ENCODE results near the gene DLGAP4. TPM values are rescaled to one million over a fixed set of nuclear protein-coding genes. Genes with fewer than 3 reads are reported as not detected.

The DLGAP4 gene
- total and polyA plus RNA-seq, 9 of the 15 experiments (the other 6 are each of a cell fraction or from before 2014, with no cell fraction given): 0.31 to 34.1 (median 4.5) TPM

GRCh38 chr20:36504295-36504694, 198.2 kb downstream of the DLGAP4 start:
- FAIRE-seq: no peak
- intact Hi-C loops (cut with micrococcal nuclease): no loop called here

More at GRCh38 chr20:36504295-36504694, 198.2 kb downstream of the DLGAP4 start:
- H3K9ac ChIP-seq (ENCODE audit: insufficient read depth in 1 of 2, low read depth in 2 of 2, low read length in 2 of 2): no peak overlapping the region
- BruUV-seq (replicated peaks): no TSS peak
- H2AFZ ChIP-seq (ENCODE audit: low read depth, low read length): no peak overlapping the region
- no peaks in the 10 kb centered on the region for H4K20me1 ChIP-seq (replicated peaks; ENCODE audit: control insufficient read depth, insufficient read depth, low read length)
- H3K27ac ChIP-seq (ENCODE audit: extremely low read depth, low read depth, low read length): no peak overlapping the region
- H3K9me1 ChIP-seq (ENCODE audit: control insufficient read depth, insufficient read depth, low read length): no peaks in the 10 kb centered on the region
- WGBS (ENCODE audit: insufficient coverage, low coverage, missing lambda C conversion rate): 67% methylated on average over 4 of the region's 4 CpGs
- ChIA-PET CTCF (ENCODE audit: low intra/inter-chr PET ratio) (no interaction called here), POLR2A (no interaction called here)
- DNase-seq (ENCODE audit: extremely low read depth in 1 of 4, low spot score in 3 of 4) (no peak), ATAC-seq (no peak)
- peaks cover 35% of the 10 kb centered on the region; the same call in 2 of the 3 replicates for H3K36me3 ChIP-seq (ENCODE audit: control insufficient read depth, insufficient read depth, low read length)
- H3K4me1 ChIP-seq (replicated peaks in 1 of 2; ENCODE audit: control insufficient read depth in 2 of 2, insufficient read depth in 2 of 2, low read length in 2 of 2): no peaks in the 10 kb centered on the region
- H3K79me2 ChIP-seq (ENCODE audit: control insufficient read depth, insufficient read depth, low read length): no peaks in the 10 kb centered on the region
- H3K4me2 ChIP-seq (ENCODE audit: insufficient read depth, low read length): no peak overlapping the region
- H3K4me3 ChIP-seq: no peak overlapping the region
- in situ Hi-C loops (cut with MboI): no loop called here
- TF ChIP-seq SRF (CRISPR knock-in tag; IDR thresholded peaks at IDR 0.05): no peak
- no peak for TF ChIP-seq BMI1 (IDR thresholded peaks at IDR 0.05; ENCODE audit: low read length)
- TF ChIP-seq SMARCA4 (IDR thresholded peaks at IDR 0.05): no peak
- TF ChIP-seq FOXK1 (CRISPR knock-in tag; IDR thresholded peaks at IDR 0.05; ENCODE audit: borderline replicate concordance): no peak
- TF ChIP-seq NFXL1 (CRISPR knock-in tag; IDR thresholded peaks at IDR 0.05): no peak
- TF ChIP-seq ERF (CRISPR knock-in tag; IDR thresholded peaks at IDR 0.05): no peak
- no peak for TF ChIP-seq ZNF263 (CRISPR knock-in tag; IDR thresholded peaks at IDR 0.05; ENCODE audit: borderline replicate concordance)
- no peak for TF ChIP-seq KAT8 (IDR thresholded peaks at IDR 0.05; ENCODE audit: low read depth)
- TF ChIP-seq ZNF146 (CRISPR knock-in tag; IDR thresholded peaks at IDR 0.05; ENCODE audit: unreplicated experiment): no peak
- no peak for TF ChIP-seq SAP30 (IDR thresholded peaks at IDR 0.05; ENCODE audit: borderline replicate concordance, insufficient read depth, low read depth, low read length, poor library complexity, severe bottlenecking)
- TF ChIP-seq GTF2E2 (tag; IDR thresholded peaks at IDR 0.05): no peak
- no peak for TF ChIP-seq ATF6 (CRISPR knock-in tag; IDR thresholded peaks at IDR 0.05)
- TF ChIP-seq GABPB1 (CRISPR knock-in tag; IDR thresholded peaks at IDR 0.05): no peak
- no peak for TF ChIP-seq E2F1 (CRISPR knock-in tag; IDR thresholded peaks at IDR 0.05)
- no peak for TF ChIP-seq ZNF134 (CRISPR knock-in tag; conservative IDR thresholded peaks at IDR 0.05)
- no peak for TF ChIP-seq TCFL5 (CRISPR knock-in tag; conservative IDR thresholded peaks at IDR 0.05)
- TF ChIP-seq SMAD3 (CRISPR knock-in tag; conservative IDR thresholded peaks at IDR 0.05): no peak
- H3K9me3 ChIP-seq (replicated peaks; ENCODE audit: control insufficient read depth, insufficient read depth, low read depth, low read length): no peaks in the 10 kb centered on the region
- no peaks in the 10 kb centered on the region for H3K27me3 ChIP-seq (ENCODE audit: control insufficient read depth in 2 of 2, insufficient read depth in 2 of 2, low read length in 2 of 2)

Data from K562 (cell line).